Choroid plexus epithelial cell (primary cell): Measurements from ENCODE around the gene ARL6.

Experiments used
- DNase-seq: peaks from one replicate; pipeline ENCODE4 v3.0.0-alpha.2; 2010; ENCODE audit warnings: low read depth
- H3K4me3 ChIP-seq: 2 replicates; pipeline ENCODE4 v1.5.1; 2011; ENCODE audit warnings: low read depth, mild to moderate bottlenecking, control low read depth, low read length, moderate library complexity
- TF ChIP-seq, protein P1 (sequence below): conservative IDR thresholded peaks from 2 replicates; pipeline ENCODE4 v1.5.1; 2011; ENCODE audit warnings: low read depth, mild to moderate bottlenecking, control low read depth, inconsistent platforms, low read length, moderate library complexity

Gene ARL6

DNA sequence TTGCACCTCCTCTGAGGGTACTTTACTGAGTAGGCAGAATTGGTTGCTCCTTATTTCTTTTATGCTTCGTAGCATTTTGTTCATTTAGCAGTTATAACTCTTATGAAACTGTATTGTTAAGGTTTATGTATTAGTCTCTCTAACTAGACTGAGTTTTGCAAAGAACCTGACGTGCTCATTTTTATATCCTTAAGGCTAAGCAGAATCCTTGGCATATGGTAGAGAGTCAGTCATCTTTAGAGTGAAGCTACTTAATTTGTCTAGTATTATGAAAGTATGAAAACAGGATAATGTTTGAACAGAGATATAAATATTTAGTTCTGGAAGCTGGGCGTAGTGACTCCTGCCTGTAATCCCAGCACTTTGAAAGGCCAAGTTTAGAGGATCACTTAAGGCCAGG is 77.4 kb downstream of the ARL6 start:
- no peak for DNase-seq
- H3K4me3 ChIP-seq, result no peak overlapping the region
- TF ChIP-seq, protein P1, sequence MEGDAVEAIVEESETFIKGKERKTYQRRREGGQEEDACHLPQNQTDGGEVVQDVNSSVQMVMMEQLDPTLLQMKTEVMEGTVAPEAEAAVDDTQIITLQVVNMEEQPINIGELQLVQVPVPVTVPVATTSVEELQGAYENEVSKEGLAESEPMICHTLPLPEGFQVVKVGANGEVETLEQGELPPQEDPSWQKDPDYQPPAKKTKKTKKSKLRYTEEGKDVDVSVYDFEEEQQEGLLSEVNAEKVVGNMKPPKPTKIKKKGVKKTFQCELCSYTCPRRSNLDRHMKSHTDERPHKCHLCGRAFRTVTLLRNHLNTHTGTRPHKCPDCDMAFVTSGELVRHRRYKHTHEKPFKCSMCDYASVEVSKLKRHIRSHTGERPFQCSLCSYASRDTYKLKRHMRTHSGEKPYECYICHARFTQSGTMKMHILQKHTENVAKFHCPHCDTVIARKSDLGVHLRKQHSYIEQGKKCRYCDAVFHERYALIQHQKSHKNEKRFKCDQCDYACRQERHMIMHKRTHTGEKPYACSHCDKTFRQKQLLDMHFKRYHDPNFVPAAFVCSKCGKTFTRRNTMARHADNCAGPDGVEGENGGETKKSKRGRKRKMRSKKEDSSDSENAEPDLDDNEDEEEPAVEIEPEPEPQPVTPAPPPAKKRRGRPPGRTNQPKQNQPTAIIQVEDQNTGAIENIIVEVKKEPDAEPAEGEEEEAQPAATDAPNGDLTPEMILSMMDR, result no peak

DNA sequence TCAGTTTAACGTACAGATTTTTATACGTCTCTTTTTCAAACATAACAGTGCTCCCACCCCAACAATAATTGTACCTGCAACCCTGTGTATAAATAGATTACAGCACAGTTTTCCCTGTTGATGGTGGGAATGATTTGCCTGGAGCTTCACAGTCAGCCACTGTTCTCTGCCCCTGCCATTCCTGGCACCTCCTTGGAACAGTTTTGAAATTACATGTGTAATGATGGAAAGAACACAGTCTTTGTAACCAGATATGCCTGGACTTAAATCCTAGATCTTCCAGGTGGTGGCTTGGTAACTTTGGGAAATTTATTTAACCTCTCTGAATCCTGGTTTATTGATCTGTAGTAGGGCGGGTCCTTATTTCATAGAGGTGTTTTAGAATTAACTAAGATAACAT is 84.2 kb downstream of the ARL6 start:
- no peak overlapping the region for H3K4me3 ChIP-seq
- no peak for DNase-seq
- TF ChIP-seq, protein P1, result no peak
